ENCODE results near the gene ALKBH7.

Gene ALKBH7

DNA sequence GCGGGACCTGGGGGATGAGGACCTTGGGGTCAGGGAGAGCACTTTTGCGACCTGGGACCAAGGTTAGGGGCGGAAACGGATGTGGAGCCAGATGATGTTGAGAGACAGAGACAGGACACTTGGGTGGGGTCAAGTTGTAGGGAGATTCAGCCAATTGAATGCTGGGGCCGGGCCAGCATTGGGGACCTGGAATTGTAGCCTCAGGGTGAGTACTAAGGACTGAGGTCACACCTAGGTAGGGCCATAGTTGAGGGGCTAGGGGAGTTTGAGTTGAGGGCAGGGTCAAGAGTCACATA, 1.2 kb downstream of the ALKBH7 start:
- Histone ChIP-seq H3K36me3 (ENCODE audit: control insufficient read depth, low read depth, low read length) (peaks cover 3% of the 10 kb centered on the region), H3K4me3 (ENCODE audit: low read length) (peak overlapping the region; percentile 59), H3K27me3 (ENCODE audit: control insufficient read depth, insufficient read depth, low read length) (no peaks in the 10 kb centered on the region), H3K4me1 (ENCODE audit: control insufficient read depth, low read depth, low read length) (no peaks in the 10 kb centered on the region), H3K27ac (ENCODE audit: low read length) (peak overlapping the region; percentile 57), H3K9ac (ENCODE audit: low read length) (peak overlapping the region; percentile 23), H3K9me3 (ENCODE audit: control insufficient read depth, low read depth, low read length) (no peaks in the 10 kb centered on the region)

GRCh38 chr19:6374161-6374709, 1.6 kb downstream of the ALKBH7 start:
- Histone ChIP-seq H3K27me3 (ENCODE audit: control insufficient read depth, insufficient read depth, low read length) (no peaks in the 10 kb centered on the region), H3K4me1 (ENCODE audit: control insufficient read depth, low read depth, low read length) (no peaks in the 10 kb centered on the region), H3K27ac (ENCODE audit: low read length) (peak overlapping the region; percentile 57), H3K36me3 (ENCODE audit: control insufficient read depth, low read depth, low read length) (peaks cover 1% of the 10 kb centered on the region), H3K4me3 (ENCODE audit: low read length) (peak overlapping the region; percentile 59), H3K9me3 (ENCODE audit: control insufficient read depth, low read depth, low read length) (no peaks in the 10 kb centered on the region), H3K9ac (ENCODE audit: low read length) (peak overlapping the region; percentile 23)

- H3K9me3 ChIP-seq (ENCODE audit: control insufficient read depth, low read depth, low read length): no peaks in the 10 kb centered on the region
- no peak overlapping the region for H3K27ac ChIP-seq (ENCODE audit: low read length)
- no peak overlapping the region for H3K9ac ChIP-seq (ENCODE audit: low read length)
- H3K4me1 ChIP-seq (ENCODE audit: control insufficient read depth, low read depth, low read length): no peaks in the 10 kb centered on the region
- no peaks in the 10 kb centered on the region for H3K27me3 ChIP-seq (ENCODE audit: control insufficient read depth, insufficient read depth, low read length)
- H3K4me3 ChIP-seq (ENCODE audit: low read length): no peak overlapping the region
- peaks cover 4% of the 10 kb centered on the region for H3K36me3 ChIP-seq (ENCODE audit: control insufficient read depth, low read depth, low read length)
These were observed 2.3 kb downstream of the ALKBH7 start for GRCh38 chr19:6374711-6375410.

DNA sequence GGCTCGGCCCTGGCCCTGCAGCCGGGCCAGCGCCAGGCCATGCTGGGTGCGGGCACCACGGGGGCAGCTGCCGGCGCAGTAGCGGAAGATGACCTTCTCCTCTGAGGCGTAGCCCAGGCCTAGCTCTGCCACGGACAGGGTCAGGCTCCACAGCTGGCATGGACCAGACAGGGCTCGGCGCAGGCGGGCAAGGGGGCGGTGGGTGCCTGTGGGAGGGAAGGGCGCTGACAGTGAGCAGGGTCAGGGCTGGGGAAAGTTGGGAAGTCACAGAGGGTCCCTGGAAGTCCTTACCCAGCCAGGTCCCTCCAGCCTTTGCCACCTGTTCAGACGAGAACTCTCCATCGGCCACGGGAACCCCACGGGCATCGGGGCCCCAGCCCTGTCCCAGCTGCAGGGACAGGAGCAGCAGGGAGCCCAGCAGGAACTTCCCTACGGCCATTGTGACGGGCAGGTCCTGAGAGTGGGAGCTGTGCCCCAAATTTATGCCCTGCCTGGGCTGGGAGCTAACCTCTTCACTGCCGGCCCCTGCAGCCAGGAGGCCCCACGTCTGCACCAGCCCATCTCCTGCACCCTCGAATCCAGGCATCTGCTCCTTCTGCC, 2.9 kb downstream of the ALKBH7 start, which contains the start of gene PSPN:
Gene PSPN (minus strand): TSS at position 523 of the 600 bp plus-strand sequence. CDS start 84 bp downstream, at position 439.
- Histone ChIP-seq H3K36me3 (ENCODE audit: control insufficient read depth, low read depth, low read length) (peaks cover 11% of the 10 kb centered on the region), H3K27me3 (ENCODE audit: control insufficient read depth, insufficient read depth, low read length) (no peaks in the 10 kb centered on the region), H3K4me1 (ENCODE audit: control insufficient read depth, low read depth, low read length) (no peaks in the 10 kb centered on the region), H3K4me3 (ENCODE audit: low read length) (no peak within 1 kb of the TSS), H3K27ac (ENCODE audit: low read length) (no peak within 1 kb of the TSS), H3K9me3 (ENCODE audit: control insufficient read depth, low read depth, low read length) (no peaks in the 10 kb centered on the region), H3K9ac (ENCODE audit: low read length) (no peak within 1 kb of the TSS)

DNA sequence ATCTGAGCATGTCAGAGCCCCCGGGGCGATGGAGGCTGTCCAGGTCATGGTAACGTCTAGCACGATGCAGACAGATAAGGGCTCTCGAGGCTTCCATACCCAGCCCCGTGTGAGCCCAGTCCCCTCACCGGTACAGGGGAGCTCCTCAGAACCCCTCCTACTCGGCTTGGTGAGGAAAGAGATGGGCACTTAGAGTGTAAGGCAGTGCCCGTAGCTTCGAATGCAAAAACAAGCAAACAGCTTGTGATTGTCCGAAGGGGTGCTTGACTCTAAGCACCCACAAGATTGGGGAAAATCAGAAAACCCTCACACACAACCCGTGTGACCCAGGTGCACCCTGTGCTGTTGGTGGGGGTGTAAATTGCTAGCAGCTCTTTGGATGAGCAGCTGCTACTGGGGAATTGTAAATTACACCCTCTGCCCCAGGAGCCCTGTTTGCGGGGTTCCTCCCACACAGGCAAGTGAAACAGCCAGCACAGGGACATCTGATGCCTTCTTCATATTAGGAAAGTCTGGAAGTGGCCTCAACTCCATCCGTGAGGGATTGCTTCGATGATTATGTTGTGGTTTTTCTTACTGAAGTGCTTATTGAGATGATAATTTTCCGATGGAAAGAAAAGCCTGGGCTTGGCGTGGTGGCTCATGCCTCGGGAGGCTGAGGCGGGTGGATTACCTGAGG, 4.1 kb downstream of the ALKBH7 start:
- H3K4me1 ChIP-seq (ENCODE audit: control insufficient read depth, low read depth, low read length): no peaks in the 10 kb centered on the region
- no peak overlapping the region for H3K9ac ChIP-seq (ENCODE audit: low read length)
- no peaks in the 10 kb centered on the region for H3K27me3 ChIP-seq (ENCODE audit: control insufficient read depth, insufficient read depth, low read length)
- no peak overlapping the region for H3K4me3 ChIP-seq (ENCODE audit: low read length)
- H3K36me3 ChIP-seq (ENCODE audit: control insufficient read depth, low read depth, low read length): peaks cover 20% of the 10 kb centered on the region
- no peak overlapping the region for H3K27ac ChIP-seq (ENCODE audit: low read length)
- H3K9me3 ChIP-seq (ENCODE audit: control insufficient read depth, low read depth, low read length): no peaks in the 10 kb centered on the region

- Histone ChIP-seq H3K9me3 (ENCODE audit: control insufficient read depth, low read depth, low read length) (no peaks in the 10 kb centered on the region), H3K4me3 (ENCODE audit: low read length) (no peak overlapping the region), H3K36me3 (ENCODE audit: control insufficient read depth, low read depth, low read length) (peaks cover 30% of the 10 kb centered on the region), H3K27ac (ENCODE audit: low read length) (no peak overlapping the region), H3K4me1 (ENCODE audit: control insufficient read depth, low read depth, low read length) (no peaks in the 10 kb centered on the region), H3K9ac (ENCODE audit: low read length) (no peak overlapping the region), H3K27me3 (ENCODE audit: control insufficient read depth, insufficient read depth, low read length) (no peaks in the 10 kb centered on the region)
These were observed 5.4 kb downstream of the ALKBH7 start for GRCh38 chr19:6378041-6378440.

DNA sequence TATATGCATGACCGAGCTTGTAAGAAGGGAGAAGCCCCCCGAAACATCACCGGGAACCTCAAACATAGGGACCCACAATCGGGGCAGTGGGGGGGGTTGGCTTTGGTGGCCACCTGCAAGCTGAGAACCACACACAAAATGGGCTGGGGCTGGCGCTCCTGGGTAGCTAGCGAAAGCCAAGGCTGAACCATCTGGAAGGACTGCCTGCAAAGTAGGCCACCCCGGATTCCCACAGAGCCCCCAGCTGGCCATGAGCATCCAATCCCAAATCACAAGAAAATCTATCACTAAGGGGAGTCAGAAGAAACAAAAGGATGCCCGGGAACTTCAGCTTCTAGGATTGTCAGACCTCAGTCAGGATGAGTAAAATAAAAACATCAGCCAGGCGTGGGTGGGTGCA, 5.9 kb downstream of the ALKBH7 start:
- Histone ChIP-seq H3K27ac (ENCODE audit: low read length) (no peak overlapping the region), H3K9me3 (ENCODE audit: control insufficient read depth, low read depth, low read length) (no peaks in the 10 kb centered on the region), H3K9ac (ENCODE audit: low read length) (no peak overlapping the region), H3K27me3 (ENCODE audit: control insufficient read depth, insufficient read depth, low read length) (no peaks in the 10 kb centered on the region), H3K4me1 (ENCODE audit: control insufficient read depth, low read depth, low read length) (no peaks in the 10 kb centered on the region), H3K36me3 (ENCODE audit: control insufficient read depth, low read depth, low read length) (peaks cover 34% of the 10 kb centered on the region), H3K4me3 (ENCODE audit: low read length) (no peak overlapping the region)

GRCh38 chr19:6379744-6380143, 7.2 kb downstream of the ALKBH7 start:
- Histone ChIP-seq H3K4me1 (ENCODE audit: control insufficient read depth, low read depth, low read length) (no peaks in the 10 kb centered on the region), H3K27me3 (ENCODE audit: control insufficient read depth, insufficient read depth, low read length) (no peaks in the 10 kb centered on the region), H3K9ac (ENCODE audit: low read length) (no peak overlapping the region), H3K36me3 (ENCODE audit: control insufficient read depth, low read depth, low read length) (peaks cover 34% of the 10 kb centered on the region), H3K27ac (ENCODE audit: low read length) (no peak overlapping the region), H3K4me3 (ENCODE audit: low read length) (no peak overlapping the region), H3K9me3 (ENCODE audit: control insufficient read depth, low read depth, low read length) (no peaks in the 10 kb centered on the region)

DNA sequence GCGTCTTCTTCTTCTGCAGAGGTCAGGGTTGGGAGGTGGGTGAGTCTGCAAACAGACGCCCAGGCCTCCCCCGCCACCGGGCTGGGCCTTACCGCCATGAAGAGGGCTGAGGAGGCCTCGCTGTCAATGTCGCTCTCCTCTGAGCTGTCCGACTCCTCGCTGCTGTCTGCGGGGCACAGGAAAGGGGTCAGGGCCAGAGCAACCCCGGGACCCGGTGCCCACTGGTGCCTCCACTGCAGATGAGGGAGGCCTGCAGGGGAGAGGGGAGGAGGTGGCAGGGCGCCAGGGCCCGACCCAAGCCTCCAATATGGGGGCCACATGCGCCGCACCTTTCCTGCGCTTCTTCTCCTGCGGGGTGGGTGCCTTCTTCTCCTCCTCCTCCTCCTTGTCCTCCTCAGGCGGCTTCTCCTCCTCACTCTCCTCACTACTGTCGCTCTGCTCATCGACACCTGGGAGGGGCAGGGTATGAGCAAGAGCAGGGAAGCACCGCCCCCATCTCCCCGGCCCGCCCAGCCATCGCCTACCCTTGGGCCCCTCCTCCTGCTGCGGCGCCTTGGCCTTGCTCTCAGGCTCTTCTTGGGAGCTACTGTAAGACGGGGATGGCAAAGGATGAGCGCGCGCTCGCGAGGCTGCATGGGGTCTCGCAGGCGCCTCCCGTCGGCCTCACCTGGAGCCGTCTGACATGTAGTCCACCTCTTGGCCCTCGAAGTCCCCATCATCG, 8.6 kb downstream of the ALKBH7 start:
- Histone ChIP-seq H3K9ac (ENCODE audit: low read length) (no peak overlapping the region), H3K9me3 (ENCODE audit: control insufficient read depth, low read depth, low read length) (no peaks in the 10 kb centered on the region), H3K27me3 (ENCODE audit: control insufficient read depth, insufficient read depth, low read length) (no peaks in the 10 kb centered on the region), H3K27ac (ENCODE audit: low read length) (no peak overlapping the region), H3K4me1 (ENCODE audit: control insufficient read depth, low read depth, low read length) (no peaks in the 10 kb centered on the region), H3K36me3 (ENCODE audit: control insufficient read depth, low read depth, low read length) (peaks cover 42% of the 10 kb centered on the region), H3K4me3 (ENCODE audit: low read length) (no peak overlapping the region)

DNA sequence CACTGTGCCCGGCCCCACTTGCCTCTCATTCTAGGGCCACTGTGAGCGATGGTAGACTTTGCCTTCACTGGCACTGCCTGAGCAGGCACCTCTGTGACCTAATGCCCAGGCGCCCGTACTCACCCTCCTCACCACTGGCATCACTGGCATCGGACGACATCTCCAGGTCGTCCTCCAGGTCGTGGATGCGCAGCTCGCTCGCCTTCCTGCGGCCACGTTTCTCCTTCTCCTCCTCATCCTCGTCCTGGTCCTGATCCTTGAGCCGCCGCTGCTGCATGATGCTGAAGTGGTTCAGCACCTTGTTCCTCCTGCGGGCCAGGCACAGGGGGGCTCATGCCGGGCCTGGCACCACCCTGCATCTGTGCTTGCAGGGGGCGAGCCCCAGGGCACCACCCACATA, 10.6 kb downstream of the ALKBH7 start:
- H3K4me1 ChIP-seq (ENCODE audit: control insufficient read depth, low read depth, low read length): no peaks in the 10 kb centered on the region
- no peak overlapping the region for H3K27ac ChIP-seq (ENCODE audit: low read length)
- no peaks in the 10 kb centered on the region for H3K27me3 ChIP-seq (ENCODE audit: control insufficient read depth, insufficient read depth, low read length)
- no peaks in the 10 kb centered on the region for H3K9me3 ChIP-seq (ENCODE audit: control insufficient read depth, low read depth, low read length)
- no peak overlapping the region for H3K4me3 ChIP-seq (ENCODE audit: low read length)
- no peak overlapping the region for H3K9ac ChIP-seq (ENCODE audit: low read length)
- H3K36me3 ChIP-seq (ENCODE audit: control insufficient read depth, low read depth, low read length): peaks cover 56% of the 10 kb centered on the region

DNA sequence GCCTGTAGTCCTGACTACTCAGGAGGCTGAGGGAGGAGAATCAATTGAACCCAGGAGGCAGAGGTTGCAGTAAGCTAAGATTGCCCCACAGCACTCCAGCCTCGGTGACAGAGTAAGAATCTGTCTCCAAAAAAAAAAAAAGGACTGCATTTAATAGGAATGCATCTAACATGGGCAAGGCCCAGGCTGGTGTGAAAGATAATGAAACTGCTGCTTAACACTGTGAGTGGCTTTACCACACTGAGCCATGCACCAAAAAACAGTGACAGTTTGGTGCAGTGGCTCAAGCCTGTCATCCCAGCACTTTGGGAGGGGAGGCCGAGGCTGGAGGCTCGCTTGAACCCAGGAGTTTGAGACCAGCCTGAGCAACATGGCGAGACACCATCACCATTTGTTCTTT, 11.8 kb downstream of the ALKBH7 start:
- Histone ChIP-seq H3K27ac (ENCODE audit: low read length) (no peak overlapping the region), H3K36me3 (ENCODE audit: control insufficient read depth, low read depth, low read length) (peaks cover 63% of the 10 kb centered on the region), H3K4me3 (ENCODE audit: low read length) (no peak overlapping the region), H3K9ac (ENCODE audit: low read length) (no peak overlapping the region), H3K4me1 (ENCODE audit: control insufficient read depth, low read depth, low read length) (no peaks in the 10 kb centered on the region), H3K27me3 (ENCODE audit: control insufficient read depth, insufficient read depth, low read length) (no peaks in the 10 kb centered on the region), H3K9me3 (ENCODE audit: control insufficient read depth, low read depth, low read length) (no peaks in the 10 kb centered on the region)
